ENCODE data around the gene PBX4. TPM values are rescaled to one million over a fixed set of nuclear protein-coding genes. Genes with fewer than 3 reads are reported as not detected.

The PBX4 gene
- total and polyA plus RNA-seq, 2 donors (not counting 1 experiment from before 2014, with no cell fraction given), result 11.7 TPM

GRCh38 chr19:19530423-19530804, 88.1 kb downstream of the PBX4 start:
- no peak for ATAC-seq (ENCODE audit: low read depth)
- no peak overlapping the region for H3K4me2 ChIP-seq (replicated peaks; ENCODE audit: low read depth, low read length, poor library complexity, severe bottlenecking)
- Mint-ChIP-seq H3K4me3 (no peak overlapping the region), H3K9me3 (ENCODE audit: insufficient read depth) (no peaks in the 10 kb centered on the region), H3K4me1 (peaks cover 11% of the 10 kb centered on the region), H3K27me3 (no peaks in the 10 kb centered on the region), H3K27ac (no peak overlapping the region)
- H3K36me3 ChIP-seq (replicated peaks in 1 of 2; ENCODE audit: control extremely low read depth in 1 of 2, control insufficient read depth in 1 of 2, extremely low read depth in 1 of 2, insufficient read depth in 2 of 2, low read length in 1 of 2), result peaks cover 0 to 22% of the 10 kb centered on the region in 2 experiments
- intact Hi-C loops (cut with micrococcal nuclease), result no loop called here
- no peak overlapping the region for H3K4me3 ChIP-seq (ENCODE audit: control extremely low read depth in 1 of 5, extremely low read depth in 1 of 5, insufficient read depth in 1 of 5, low read depth in 2 of 5, low read length in 4 of 5)
- TF ChIP-seq CTCF (IDR thresholded peaks at IDR 0.05) (no peak), EZH2 (IDR thresholded peaks at IDR 0.05; ENCODE audit: borderline replicate concordance, insufficient read depth, low read depth, low read length, poor library complexity, severe bottlenecking) (no peak)
- H3K27ac ChIP-seq (ENCODE audit: low read length in 2 of 2), result no peak overlapping the region
- H2AFZ ChIP-seq (ENCODE audit: insufficient read depth, low read depth, low read length, poor library complexity, severe bottlenecking), result no peak overlapping the region
- WGBS (ENCODE audit: insufficient coverage), result 90% methylated on average over 2 of the region's 9 CpGs
- no peak overlapping the region for H3K9ac ChIP-seq (ENCODE audit: low read length)
- POLR2A ChIA-PET, result no interaction called here
- H4K20me1 ChIP-seq (ENCODE audit: control insufficient read depth, insufficient read depth, low read length, poor library complexity, severe bottlenecking), result peaks cover 19% of the 10 kb centered on the region
- H3K79me2 ChIP-seq (ENCODE audit: control insufficient read depth, insufficient read depth, low read length), result peaks cover 16% of the 10 kb centered on the region
- CTCF ChIA-PET, result interaction anchor here (0.6 to 7.5 kb wide), 5 partner anchors 9 to 428 kb away, joined by 3 to 88 read pairs (median 5); partner anchors contain the start of gene GMIP
- peaks cover 0 to 3% (median 0%) of the 10 kb centered on the region in 3 donors for H3K9me3 ChIP-seq (ENCODE audit: control extremely low read depth in 1 of 3, control insufficient read depth in 2 of 3, insufficient read depth in 1 of 3, low read length in 2 of 3)
- DNase-seq, result no peak
- peaks cover 11 to 26% of the 10 kb centered on the region in 2 donors for H3K4me1 ChIP-seq (ENCODE audit: control insufficient read depth in 2 of 2, insufficient read depth in 2 of 2, low read length in 2 of 2)
- no peaks in the 10 kb centered on the region for H3K27me3 ChIP-seq (replicated peaks in 1 of 4; ENCODE audit: control extremely low read depth in 1 of 4, control insufficient read depth in 3 of 4, insufficient read depth in 4 of 4, low read length in 3 of 4)

- Histone ChIP-seq H3K36me3 (replicated peaks in 1 of 2; ENCODE audit: control extremely low read depth in 1 of 2, control insufficient read depth in 1 of 2, extremely low read depth in 1 of 2, insufficient read depth in 2 of 2, low read length in 1 of 2) (peaks cover 0 to 22% of the 10 kb centered on the region in 2 experiments), H3K27ac (ENCODE audit: low read length in 2 of 2) (no peak overlapping the region), H3K9me3 (ENCODE audit: control extremely low read depth in 1 of 3, control insufficient read depth in 2 of 3, insufficient read depth in 1 of 3, low read length in 2 of 3) (peaks cover 0 to 3% (median 0%) of the 10 kb centered on the region in 3 donors), H3K4me2 (replicated peaks; ENCODE audit: low read depth, low read length, poor library complexity, severe bottlenecking) (no peak overlapping the region), H3K27me3 (replicated peaks in 1 of 4; ENCODE audit: control extremely low read depth in 1 of 4, control insufficient read depth in 3 of 4, insufficient read depth in 4 of 4, low read length in 3 of 4) (no peaks in the 10 kb centered on the region), H3K4me3 (ENCODE audit: control extremely low read depth in 1 of 5, extremely low read depth in 1 of 5, insufficient read depth in 1 of 5, low read depth in 2 of 5, low read length in 4 of 5) (no peak overlapping the region), H3K79me2 (ENCODE audit: control insufficient read depth, insufficient read depth, low read length) (peaks cover 21% of the 10 kb centered on the region), H3K4me1 (ENCODE audit: control insufficient read depth in 2 of 2, insufficient read depth in 2 of 2, low read length in 2 of 2) (peaks cover 11 to 31% of the 10 kb centered on the region in 2 donors), H2AFZ (ENCODE audit: insufficient read depth, low read depth, low read length, poor library complexity, severe bottlenecking) (no peak overlapping the region), H4K20me1 (ENCODE audit: control insufficient read depth, insufficient read depth, low read length, poor library complexity, severe bottlenecking) (peaks cover 24% of the 10 kb centered on the region), H3K9ac (ENCODE audit: low read length) (no peak overlapping the region)
- H3K27me3 Mint-ChIP-seq, result no peaks in the 10 kb centered on the region
- H3K27ac Mint-ChIP-seq, result peak overlapping the region; percentile 59
- H3K4me1 Mint-ChIP-seq, result peaks cover 15% of the 10 kb centered on the region
- TF ChIP-seq CTCF (IDR thresholded peaks at IDR 0.05) (no peak), EZH2 (IDR thresholded peaks at IDR 0.05; ENCODE audit: borderline replicate concordance, insufficient read depth, low read depth, low read length, poor library complexity, severe bottlenecking) (no peak)
- CTCF ChIA-PET, result interaction anchor here (0.6 to 7.5 kb wide), 5 partner anchors 9 to 429 kb away, joined by 3 to 88 read pairs (median 5); partner anchors contain the start of gene GMIP
- no peaks in the 10 kb centered on the region for H3K9me3 Mint-ChIP-seq (ENCODE audit: insufficient read depth)
- no peak overlapping the region for H3K4me3 Mint-ChIP-seq
- ATAC-seq (ENCODE audit: low read depth) (no peak), DNase-seq (no peak)
- intact Hi-C loops (cut with micrococcal nuclease), result no loop called here
- 89% methylated on average over 10 of the region's 11 CpGs for WGBS (ENCODE audit: insufficient coverage)
- POLR2A ChIA-PET, result interaction anchor here (1.1 kb wide), 2 partner anchors 99 to 114 kb away, joined by 3 to 13 read pairs; partner anchors contain the start of gene GMIP
These were observed 88.6 kb downstream of the PBX4 start for GRCh38 chr19:19529783-19530422.
